HG03103 (cell line): ENCODE data around the gene ANP32E.
"Not testable (repeated sequence)": the region's sequence is repeated elsewhere in the genome, so short reads cannot be mapped to it uniquely, and the experiment has no call there.

Experiments
- ATAC-seq: cut with Tn5 transposase; IDR thresholded peaks from one replicate; pipeline ENCODE4 v1.9.1; 2021; ENCODE audit warnings: low read depth; ENCODE audit not compliant: unreplicated experiment

ANP32E gene

DNA sequence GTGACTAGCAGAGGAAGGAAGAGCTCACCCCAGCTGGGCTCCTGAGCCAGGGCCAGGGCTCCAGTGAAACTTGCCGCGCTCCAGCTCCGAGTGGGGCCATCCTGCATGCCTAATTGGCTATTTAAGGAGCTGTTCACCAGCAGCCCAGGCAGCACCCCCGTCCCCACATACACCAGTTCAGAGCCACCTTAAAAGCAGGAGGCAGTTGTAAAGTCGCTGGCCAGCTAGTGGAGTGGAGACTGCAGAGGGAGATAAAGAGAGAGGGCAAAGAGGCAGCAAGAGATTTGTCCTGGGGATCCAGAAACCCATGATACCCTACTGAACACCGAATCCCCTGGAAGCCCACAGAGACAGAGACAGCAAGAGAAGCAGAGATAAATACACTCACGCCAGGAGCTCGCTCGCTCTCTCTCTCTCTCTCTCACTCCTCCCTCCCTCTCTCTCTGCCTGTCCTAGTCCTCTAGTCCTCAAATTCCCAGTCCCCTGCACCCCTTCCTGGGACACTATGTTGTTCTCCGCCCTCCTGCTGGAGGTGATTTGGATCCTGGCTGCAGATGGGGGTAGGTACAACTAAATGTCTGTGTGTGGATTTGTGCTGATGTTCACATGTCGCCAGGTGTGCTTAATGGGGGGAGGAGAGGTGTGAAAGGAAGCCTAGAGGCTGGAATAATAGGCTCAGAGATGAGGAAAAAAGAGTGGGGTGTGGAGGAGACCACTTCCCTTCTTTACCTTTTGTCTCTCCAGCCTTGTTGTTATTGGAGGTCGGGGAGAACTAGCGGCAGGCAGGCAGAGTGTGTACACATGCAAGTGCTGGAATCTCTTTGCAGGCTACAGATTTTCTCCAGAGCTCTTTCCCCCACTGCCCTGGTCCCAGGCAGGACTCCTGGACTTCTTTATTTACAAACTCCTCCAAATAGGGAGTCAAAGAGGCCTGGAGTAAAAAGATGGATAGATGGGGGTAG is 22.0 kb upstream of the ANP32E start, which contains the start of gene CA14:
Gene CA14, plus strand, starts transcription at position 151 of the 962 bp plus-strand sequence. Its CDS starts 355 bp downstream, at position 506.
- no peak for ATAC-seq

DNA sequence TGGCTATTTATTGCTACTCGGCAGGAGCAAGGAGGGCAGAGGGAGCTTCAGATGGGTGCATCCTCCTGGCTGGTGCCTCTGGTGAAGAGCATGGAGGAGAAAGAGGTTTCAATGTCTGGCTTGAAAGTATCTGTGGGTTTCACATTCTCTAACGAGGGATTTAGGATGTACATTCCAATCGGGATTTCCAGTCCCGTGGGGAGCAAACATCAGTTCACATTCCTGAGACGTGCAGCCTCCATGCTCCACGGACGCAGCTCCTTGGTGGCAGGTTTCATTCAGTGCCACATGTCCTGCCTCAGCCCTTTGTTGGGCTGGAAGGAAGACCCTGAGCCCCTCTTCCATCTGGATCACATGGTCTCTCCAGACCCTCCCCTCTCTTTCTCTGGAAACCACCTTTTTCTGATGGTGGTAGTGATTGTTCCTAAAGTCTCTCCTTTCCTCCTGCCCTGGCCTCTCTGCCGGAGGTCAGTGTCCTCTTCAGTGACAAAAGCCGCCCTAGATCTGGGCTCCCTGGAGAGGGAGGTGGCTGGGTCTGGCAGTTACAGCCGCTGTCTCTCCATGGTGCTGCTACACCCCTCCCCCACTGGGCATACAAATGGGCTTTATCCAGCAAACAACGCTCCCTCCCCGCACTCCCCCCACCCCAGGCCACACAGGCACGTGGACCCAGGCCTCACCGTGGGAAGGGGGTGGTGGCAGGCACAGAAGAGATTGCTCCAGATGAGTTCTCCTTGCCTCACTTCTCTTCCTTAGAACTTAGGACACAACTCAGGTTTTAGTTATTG is 20.8 kb upstream of the ANP32E start:
- ATAC-seq, result no peak

DNA sequence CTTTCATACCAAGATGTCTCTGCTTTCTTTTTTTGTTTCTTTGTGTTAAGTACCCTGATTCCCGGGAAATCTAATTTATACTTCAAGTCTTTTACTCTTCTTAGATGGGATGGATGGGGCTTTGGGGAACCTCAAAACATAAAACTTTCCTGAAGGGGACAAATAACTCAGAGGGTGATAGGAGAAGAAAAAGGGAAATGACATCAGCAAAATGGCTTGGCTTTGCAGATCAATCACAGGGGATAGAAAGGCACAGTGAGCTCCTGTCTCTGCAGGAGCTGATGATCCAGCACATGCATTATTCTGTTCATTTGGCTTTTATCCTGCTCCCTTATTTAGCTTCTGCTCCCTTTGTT is 20.3 kb upstream of the ANP32E start:
- ATAC-seq, result no peak

DNA sequence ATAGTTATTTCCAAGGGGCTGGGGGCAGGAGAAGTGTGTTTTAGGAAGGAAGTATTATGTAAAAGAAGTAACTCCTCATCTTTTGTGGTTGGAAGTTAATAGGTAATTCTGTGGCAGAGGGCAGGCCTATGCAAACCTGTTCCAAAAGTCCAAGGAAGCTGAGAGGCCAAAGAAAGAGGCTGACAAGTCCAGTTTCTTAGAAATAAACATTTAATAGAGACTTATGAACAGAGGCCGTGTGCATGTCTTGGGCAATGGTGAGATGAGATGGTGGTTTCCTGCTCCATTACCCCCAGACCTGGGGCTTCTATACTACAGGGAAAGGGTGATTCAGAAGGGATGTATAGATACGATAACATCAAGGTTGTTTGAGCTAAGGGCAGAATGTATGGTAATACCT is 14.0 kb upstream of the ANP32E start:
- ATAC-seq, result no peak

DNA sequence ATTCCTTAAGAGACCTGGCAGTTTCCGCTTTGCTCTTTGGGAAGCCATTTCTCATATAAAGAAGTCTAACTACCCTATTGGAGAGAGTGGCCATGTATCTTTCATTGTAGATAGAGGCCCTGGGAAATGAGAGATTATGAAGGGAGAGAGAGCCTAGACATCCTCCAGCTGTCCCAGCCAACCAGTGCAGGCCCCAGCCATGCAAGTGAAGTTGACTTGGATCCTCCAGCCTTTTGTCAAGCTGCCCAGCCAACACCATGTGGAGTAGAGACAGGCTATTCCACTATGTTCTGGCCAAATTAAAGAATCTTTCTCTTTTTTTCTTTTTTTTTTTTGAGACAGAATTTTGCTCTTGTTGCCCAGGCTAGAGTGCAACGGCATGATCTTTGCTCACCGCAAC is 7.1 kb upstream of the ANP32E start:
- ATAC-seq, result no peak

DNA sequence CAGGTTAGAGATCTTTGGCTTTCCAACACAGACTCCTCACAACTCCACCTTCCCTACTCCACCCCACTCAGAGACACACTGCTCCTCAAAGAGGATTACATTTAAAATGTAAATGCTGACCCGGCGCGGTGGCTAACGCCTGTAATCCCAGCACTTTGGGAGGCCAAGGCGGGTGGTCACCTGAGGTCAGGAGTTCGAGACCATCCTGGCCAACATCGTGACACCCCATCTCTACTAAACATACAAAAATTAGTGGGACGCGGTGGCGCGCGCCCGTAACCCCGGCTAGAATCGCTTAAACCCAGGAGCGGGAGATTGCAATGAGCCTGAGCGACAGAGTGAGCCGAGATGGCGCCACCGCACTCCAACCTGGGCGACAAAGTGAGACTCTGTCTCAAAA is 1.8 kb upstream of the ANP32E start:
- no peak for ATAC-seq

DNA sequence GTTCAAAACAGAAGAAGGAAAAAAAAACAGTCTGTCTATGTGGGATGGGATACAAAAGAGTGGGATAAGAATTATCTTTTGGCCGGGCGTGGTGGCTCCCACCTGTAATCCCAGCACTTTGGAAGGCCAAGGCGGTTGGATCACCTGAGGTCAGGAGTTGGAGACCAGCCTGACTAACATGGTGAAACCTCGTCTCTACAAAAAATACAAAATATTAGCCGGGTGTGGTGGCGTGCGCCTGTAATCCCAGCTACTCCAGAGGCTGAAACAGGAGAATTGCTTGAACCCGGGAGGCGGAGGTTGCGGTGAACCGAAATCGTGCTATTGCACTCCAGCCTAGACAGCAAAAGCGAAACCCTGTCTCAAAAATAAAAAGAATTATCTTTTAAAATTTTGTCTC is 1.3 kb upstream of the ANP32E start:
- not testable (repeated sequence) for ATAC-seq

DNA sequence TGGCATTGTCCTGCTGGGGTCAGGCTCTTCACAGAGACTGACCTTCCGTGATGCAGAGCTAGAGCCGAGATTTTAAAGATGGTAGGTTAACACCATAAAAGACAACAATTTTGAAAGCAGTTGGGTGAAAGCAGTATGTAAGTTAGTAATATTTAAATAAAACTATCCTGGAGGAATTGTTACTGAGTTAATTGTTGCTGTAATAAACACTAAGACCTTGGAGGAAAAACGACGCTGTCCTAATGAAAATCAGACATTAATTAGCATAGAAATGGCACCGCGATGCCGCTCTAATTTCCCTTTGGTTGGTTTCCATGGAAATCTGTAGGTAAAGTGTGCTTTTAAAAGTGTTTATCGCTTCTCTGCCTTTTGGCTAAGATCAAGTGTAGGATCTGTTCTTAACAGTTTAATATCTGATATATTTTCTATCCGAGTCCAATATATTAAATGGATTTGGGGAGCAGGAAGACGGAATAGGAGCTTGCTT is 745 bp upstream of the ANP32E start:
- no peak for ATAC-seq

DNA sequence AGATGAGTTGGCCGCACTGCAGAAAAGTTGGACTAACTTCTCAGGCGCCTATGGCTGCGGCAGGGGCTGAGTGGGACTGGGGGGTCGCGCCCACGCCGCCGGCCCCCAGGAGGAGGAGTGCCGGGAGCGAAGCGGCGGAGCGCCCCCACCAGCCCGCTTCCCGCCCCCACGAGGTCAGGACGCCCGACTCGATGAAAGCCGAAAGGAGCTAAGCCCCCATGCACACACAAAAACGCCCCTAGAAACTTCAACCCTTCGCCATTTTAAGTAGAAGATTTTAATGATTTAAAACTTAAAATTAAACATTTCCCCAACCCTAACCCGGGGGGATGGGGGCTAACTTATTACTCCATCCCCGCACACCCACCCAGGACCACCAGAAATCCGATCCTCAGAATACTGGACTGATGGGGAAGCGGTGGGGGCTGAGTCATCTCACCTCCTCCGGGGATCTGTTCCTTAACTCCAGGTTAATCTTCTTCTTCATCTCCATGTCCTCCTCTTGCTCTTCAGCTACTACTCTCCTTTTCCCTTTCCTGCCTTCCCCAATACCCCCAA is 539 bp downstream of the ANP32E start:
- ATAC-seq, result no peak

DNA sequence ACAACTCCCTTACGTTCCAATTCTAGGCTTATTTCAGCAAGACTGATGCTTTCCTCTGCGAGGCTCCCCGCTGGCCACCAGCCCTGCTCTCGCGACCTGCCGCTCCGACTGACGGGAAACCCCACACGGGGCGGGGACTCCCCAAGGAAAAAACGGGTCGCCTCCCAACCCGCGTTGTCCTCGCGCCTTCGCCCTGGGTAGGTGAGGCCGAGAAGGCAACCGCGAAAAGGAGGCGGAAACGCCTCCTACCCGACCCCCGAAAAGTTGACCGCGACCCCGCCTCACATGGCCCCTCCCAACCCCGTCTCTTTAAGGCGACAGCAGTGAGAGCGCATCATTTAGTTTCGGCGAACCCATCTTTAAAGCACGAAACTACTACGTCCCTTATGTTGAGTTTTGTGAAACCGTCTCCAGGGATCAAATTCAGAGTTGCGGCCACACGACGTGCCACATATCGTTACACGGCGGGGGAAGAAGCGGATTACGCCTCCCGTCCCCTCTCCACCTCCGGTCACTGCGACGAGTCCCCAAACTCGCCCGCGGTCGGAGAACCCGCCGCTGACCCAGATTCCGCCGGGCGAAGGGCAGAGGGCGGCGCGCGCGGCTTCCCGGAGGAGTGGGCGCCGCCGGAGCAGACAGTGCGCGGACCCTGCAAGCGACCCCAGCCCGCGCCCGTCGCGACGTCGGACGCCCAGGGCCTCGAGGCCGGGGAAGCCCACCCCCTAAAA is 1.2 kb downstream of the ANP32E start:
- peak; percentile 46 for ATAC-seq

DNA sequence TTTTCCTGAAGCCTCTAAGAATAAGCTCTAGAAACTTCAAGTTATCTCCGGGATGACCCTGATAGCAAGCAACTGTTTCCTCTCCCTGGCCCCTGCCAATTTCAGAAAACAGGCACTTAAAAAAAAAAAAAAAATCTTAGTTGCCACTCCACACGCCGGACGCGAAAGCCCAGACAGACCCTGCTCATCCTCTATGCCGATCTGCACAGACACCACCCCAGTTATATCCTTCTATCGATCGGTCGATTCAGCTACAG is 1.7 kb downstream of the ANP32E start:
- ATAC-seq, result no peak

DNA sequence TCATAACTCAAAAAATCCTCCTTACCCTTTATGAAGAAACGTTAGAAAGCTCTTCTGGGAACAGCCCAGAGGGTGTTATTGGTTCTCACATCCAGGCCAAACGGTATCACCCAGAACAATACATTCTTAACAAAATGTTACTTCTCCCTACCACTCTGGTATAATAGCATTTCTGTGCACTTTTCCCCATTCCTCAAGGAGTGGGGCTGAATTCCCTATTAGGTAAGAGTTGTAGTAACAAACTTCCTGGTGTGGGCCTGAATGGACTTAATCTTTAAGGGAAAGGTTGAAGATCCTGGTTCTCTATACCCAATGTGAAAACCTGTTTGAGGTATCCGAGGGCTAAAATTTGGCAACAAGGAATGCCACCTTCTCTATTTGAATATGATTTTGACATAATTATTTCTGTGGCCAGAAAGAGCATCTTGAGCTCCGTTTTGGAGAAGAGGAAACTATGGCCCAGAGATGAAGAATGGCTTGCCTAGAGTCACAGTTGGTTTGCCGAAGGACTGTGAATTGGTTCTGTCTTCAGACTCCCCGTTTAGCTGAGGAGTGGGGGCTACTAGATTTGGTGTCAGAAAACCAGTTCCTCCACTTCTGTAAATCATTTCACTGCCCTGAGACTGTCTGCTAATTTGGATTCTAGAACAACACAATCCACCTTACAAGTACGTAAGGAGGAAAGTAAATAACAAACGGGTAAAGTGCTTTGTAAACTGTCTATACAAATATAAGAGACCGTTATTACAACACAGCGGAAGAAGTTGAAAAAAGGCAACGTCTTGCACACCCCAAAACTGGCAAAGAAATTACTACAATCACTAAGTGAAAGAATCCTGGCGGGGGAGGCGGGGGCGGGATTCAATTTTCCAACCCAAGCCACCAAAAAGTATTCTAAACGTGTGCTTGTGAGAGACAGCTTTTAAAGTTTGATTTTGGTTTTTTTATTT is 2.3 kb downstream of the ANP32E start:
- no peak for ATAC-seq

DNA sequence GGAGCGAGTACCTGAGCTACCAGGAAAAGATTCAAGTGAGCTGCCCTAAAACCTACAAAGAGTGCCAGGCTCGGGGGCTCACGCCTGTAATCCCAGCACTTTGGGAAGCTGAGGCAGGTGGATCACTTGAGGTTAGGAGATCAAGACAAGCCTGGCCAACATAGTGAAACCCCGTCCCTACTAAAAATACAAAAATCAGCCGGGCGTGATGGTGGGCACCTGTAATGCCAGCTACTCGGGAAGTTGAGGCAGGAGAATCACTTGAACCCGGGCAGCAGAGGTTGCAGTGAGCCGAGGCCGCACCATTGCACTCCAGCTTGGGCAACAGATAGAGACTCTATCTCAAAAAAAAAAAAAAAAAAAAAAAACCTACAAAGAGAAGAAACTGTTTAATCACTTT is 3.0 kb downstream of the ANP32E start:
- ATAC-seq, result not testable (repeated sequence)

DNA sequence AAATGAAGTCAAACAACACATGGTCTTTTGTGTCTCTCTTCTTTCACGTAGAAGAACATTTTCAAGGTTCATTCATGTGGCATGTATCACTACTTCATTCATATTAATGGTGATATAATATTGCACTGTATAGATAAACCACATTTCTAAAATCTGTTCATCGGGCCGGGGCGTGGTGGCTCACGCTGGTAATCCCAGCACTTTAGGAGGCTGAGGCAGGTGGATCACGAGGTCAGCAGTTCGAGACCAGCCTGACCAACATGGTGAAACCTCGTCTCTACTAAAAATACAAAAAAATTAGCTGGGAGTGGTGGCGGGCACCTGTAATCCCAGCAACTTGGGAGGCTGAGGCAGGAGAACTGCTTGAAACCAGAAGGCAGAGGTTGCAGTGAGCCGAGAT is 7.7 kb downstream of the ANP32E start:
- ATAC-seq, result not testable (repeated sequence)

DNA sequence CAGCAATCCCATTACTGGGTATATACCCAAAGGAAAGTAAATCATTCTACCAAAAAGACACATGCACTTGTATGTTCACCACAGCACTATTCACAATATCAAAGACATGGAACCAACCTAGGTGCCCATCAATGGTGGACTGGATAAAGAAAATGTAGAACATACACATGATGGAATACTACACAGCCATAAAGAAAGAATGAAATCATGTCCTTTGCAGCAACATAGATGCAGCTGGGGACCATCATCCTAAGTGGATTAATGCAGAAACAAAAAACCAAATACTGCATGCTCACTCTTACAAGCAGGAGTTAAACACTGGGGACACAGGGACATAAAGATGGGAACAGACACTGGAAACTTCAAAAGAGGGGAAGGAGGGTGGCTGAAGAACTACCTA is 8.7 kb downstream of the ANP32E start:
- ATAC-seq, result no peak

DNA sequence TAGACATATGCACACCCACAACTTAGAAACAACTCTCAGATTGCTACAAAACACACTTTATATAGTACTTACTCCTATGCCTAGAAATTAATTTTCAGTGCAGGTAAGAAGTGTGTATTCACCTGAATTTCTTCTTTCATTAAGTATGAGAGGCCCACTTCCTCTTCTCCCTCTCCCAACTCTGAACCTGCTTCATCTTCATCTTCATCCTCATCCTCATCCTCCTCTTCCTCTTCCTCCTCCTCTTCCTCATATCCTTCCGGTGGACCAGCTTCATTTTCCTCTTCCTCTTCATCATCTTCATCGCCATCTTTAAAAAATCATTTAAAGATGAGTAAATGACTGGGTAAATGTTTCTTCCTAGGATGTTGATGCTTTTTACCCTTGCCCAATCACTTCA is 9.4 kb downstream of the ANP32E start:
- no peak for ATAC-seq

DNA sequence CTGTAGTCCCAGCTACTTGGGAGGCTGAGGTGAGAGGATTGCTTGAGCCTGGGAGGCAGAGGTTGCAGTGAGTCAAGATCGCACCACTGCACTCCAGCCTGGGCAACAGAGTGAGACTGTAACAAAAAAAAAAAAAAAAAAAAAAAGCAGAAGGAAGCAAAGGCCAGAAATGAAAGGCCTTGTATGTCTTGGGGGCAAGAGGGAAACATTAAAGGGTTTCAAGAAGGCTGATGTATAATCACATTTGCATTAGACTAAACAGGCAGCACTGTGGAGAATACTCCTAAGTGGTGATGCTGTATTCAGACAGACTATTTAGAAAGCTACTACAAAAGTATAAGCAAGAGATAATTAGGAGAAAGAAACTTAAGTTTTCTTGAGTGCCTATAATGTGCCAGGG is 10.4 kb downstream of the ANP32E start:
- ATAC-seq, result no peak

DNA sequence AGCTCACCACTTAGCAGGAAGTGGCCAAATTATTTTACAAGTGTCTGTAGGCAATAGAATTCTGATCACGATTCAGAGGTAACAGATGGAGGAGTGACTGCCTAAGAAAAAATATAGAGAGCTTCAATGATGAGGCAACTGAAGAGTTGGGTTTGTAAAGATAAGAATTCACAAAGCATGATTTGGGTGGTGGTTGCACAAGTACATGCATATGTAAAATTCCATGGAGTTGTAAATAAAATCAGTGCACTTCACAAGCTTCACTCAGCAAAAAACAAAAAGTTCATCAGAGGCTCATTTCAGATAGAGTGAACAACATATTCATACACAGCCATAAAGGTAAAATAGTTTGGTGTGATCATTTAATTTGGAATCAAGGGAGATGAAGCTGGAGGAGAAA is 10.9 kb downstream of the ANP32E start:
- no peak for ATAC-seq

DNA sequence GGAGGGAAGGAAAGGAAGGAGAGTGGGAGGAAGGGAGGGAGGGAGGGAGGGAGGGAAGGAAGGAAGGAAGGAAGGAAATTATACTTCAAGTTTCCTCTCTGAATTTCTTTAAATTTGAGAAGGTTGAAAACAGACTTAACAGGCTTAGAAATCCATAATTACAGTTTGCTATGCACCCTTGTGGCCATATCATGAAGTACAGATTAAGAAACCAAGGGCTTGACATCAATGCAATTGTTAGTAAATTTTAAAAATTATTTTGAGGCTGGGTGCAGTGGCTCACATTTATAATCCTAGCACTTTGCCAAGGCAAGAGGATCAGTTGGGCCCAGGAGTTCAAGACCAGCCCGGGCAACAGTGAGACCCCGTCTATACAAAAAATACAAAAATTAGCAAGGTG is 14.4 kb downstream of the ANP32E start:
- ATAC-seq, result no peak

DNA sequence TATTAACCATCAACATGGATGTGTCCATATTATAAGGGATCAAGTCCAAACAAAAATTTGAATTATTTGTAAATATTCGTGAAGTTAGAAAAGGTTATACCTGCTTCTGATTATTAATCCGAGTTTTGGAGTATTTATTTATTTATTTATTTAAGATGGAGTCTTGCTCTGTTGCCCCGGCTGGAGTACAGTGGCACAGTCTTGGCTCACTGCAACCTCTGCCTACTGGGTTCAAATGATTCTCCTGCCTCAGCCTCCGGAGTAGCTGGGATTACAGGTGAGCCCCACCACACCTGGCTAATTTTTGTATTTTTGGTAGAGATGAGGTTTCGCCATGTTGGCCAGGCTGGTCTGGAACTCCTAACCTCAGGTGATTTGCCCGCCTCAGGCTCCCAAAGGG is 20.1 kb downstream of the ANP32E start:
- ATAC-seq, result not testable (repeated sequence)
